ENCODE data around the gene GMCL1.

Gene GMCL1

GRCh38 chr2:69918401-69918800 is 88.9 kb downstream of the GMCL1 start:
- H3K4me3 ChIP-seq (ENCODE audit: low read depth, low read length) = no peak overlapping the region
- TF ChIP-seq CTCF (IDR thresholded peaks at IDR 0.05; ENCODE audit: low read depth, low read length) = no peak
- no peak for DNase-seq (ENCODE audit: low read depth, low spot score)
- in situ Hi-C loops (cut with HindIII; ENCODE audit: low sequenced_read_pairs) = no loop called here

- TF ChIP-seq CTCF (IDR thresholded peaks at IDR 0.05; ENCODE audit: low read depth, low read length) = no peak
These were observed 93.7 kb downstream of the GMCL1 start for GRCh38 chr2:69923116-69923515.

GRCh38 chr2:69926849-69927515 is 97.5 kb downstream of the GMCL1 start:
- in situ Hi-C loops (cut with HindIII; ENCODE audit: low sequenced_read_pairs) = no loop called here
- no peak overlapping the region for H3K4me3 ChIP-seq (ENCODE audit: low read depth, low read length)
- TF ChIP-seq CTCF (IDR thresholded peaks at IDR 0.05; ENCODE audit: low read depth, low read length) = no peak
- no peak for DNase-seq (ENCODE audit: low read depth, low spot score)

More at GRCh38 chr2:69923116-69923515, 93.7 kb downstream of the GMCL1 start:
- H3K4me3 ChIP-seq (ENCODE audit: low read depth, low read length) = no peak overlapping the region
- no peak for DNase-seq (ENCODE audit: low read depth, low spot score)
- in situ Hi-C loops (cut with HindIII; ENCODE audit: low sequenced_read_pairs) = no loop called here
